Activated CD4-positive, alpha-beta T cell treated with anti-CD3 and anti-CD28 coated beads, Interleukin-2, amount 50 U/mL, for 1 hour (primary cell): ENCODE measurements around the gene EPS8.

ENCODE experiments used
- DNase-seq: peaks from one replicate; pipeline ENCODE4 v3.0.0-alpha.2; 2020

Gene EPS8

DNA sequence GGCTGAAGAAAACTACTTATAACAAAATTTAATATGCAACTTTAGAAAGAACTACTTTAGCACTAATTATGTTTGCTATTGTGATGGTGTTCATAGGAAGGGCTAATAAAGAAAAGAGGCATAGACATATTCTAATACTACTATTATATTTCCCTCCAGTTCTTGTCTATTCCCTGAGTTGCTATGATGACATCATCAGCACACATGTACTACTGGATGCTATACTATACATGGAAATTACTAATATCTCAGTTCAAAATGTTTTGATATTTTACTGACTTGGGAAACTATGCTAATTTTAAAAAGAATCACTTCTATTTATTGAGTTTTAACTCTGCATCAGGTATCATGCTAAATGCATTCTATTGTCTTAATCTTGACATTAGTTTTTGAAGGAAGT, 101.6 kb downstream of the EPS8 start:
- no peak for DNase-seq

DNA sequence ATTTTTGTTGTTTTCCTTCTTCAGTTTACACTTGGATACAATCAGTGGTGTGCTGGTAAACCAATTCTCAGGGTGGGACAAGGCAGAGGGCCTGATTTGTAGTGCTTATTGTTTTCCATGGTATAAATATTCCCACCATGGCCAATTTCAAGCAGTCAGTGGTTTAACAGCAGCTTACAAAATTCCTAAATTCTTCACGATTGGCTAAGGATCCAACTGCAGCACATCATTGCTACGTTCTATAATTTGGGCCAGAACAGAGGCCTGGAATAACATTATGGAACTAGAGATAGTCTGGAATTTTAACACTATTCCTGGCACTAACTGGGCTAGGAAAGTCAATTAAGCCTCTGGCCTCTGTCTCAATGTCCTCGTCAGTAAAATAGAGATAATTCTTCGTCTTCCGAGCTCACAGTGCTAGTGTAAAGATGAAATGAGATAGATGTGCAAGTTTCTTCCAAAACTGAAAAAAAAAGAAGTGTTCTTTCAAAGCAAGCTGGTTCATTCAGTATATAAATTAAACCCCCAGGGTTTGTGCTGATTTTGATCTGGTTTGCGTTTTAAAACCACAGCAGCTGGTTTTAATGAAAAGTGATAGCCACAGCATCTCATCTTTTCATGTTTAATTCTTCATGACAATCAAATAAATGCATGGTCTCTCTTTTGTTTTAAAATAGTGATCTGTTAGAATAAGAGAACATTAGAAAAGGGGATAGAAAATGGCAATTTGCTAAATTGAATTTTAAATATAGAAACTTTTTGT, 104.1 kb downstream of the EPS8 start:
- DNase-seq: no peak

DNA sequence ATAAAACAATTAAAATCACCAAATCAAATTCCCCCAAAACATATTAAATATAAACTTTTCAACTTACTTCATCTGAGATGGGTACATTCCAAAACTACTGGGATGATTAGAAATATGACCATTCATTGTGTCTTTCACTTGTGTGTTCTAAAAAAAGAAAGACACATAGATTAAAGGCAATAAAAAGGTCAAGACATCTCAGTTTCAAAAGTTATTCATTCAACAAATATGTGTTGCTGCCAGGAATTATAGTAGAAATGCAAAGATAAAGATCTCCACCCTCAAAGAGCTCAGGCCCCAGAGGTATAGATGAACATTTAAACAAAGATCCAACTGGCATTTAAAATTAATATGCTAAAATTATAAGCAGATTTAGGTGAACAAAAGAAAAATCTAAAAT, 106.4 kb downstream of the EPS8 start:
- DNase-seq: no peak

DNA sequence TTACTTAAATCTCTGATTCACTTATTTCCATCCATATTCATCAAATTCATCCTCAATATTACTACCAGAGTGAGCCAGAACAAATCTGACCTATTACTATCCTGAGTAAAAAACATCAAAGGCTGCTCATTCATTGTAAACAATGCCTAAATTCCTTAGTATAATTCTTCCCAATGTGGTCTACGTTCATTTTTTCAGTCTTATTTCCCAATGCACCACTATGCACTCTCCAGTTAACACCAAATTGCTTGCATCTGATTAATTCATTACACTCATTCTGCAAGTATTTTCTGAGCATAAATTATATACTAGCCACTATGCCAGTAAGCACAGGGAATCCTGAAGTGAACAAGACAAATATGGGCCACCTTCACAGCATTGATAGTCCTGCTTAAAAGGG, 110.0 kb downstream of the EPS8 start:
- DNase-seq: no peak

DNA sequence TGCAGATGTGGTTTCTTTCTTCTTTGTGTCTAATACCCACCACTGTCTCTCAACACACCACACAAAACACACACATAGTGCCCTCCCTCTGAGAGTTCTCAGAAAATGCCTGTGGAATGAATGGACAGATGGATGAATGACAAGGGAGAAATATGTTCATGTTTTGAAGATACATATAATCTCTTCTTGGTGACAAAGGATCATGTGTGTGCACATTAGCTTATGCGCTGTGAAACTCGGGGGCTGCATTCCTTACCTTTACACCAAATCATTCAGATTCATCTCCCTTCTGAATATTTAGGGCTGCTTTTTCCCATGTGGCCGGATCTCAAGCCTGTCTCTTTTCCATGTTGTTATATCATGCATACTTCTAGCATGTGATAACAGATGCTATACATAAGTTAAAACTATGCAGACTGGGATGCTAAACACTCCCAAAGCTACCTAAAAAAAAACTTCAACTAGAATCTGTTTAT, 111.4 kb downstream of the EPS8 start:
- DNase-seq: no peak

DNA sequence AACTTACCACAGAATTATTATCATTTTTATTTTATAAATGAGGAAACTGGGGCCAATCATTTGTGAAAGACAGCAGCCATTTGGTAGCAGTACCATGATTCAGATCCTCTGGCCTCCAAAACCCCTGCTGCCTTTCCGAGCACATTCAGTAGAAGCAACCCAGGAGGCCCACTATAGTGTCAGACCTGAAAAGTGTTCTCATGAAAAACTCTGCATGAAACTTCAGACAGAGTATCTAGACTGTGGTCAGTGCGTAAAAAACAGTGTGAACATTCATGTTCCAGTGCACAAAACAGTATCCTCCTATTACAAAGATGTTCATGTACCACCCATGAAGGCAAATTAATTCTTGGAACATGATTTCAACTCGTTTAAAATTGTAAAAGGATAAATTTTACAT, 112.0 kb downstream of the EPS8 start:
- no peak for DNase-seq

DNA sequence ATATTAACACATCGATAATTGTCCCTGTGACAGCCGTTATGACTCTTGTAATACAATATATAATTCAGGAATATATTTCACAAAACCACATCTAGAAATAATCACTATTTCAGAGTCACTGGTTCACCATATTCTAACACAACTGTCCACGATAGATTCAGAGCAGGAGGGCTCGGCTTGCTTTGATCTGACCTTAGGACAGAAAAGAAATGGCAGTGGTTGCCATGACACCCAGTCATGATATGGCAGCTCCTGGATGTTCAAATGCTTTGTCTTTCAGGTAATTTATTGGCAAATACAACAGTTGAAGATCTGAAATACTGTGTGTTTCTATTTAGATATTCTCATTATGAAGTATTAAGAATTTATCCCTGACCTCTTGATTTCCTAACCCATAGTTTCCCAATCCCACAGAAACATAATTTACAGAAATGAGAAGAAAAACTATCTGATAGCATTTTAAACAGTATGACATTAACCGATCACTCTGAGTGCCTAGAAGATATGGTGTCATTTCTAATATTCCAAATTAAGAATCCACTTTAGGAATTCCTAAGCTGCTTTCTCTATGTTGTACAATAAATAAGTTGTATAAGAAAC, 116.4 kb downstream of the EPS8 start:
- no peak for DNase-seq

DNA sequence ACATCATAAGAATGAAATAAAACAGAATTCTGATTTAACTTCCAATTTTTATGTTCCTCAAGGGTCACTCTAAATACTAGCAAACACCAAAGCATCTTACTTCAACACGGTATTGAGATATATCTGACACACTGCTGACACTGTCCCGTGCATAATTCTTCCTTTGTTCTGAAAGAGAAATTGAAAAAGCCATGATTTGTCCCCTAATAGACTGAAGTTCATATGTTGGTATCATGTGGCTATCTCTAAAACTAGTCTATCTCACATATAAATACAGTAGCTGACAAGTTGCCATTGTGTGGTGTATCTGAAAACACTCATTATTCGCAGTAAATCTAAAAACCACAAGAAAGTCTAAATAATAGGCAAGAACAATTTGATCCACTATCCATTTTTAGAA, 118.4 kb downstream of the EPS8 start:
- no peak for DNase-seq

DNA sequence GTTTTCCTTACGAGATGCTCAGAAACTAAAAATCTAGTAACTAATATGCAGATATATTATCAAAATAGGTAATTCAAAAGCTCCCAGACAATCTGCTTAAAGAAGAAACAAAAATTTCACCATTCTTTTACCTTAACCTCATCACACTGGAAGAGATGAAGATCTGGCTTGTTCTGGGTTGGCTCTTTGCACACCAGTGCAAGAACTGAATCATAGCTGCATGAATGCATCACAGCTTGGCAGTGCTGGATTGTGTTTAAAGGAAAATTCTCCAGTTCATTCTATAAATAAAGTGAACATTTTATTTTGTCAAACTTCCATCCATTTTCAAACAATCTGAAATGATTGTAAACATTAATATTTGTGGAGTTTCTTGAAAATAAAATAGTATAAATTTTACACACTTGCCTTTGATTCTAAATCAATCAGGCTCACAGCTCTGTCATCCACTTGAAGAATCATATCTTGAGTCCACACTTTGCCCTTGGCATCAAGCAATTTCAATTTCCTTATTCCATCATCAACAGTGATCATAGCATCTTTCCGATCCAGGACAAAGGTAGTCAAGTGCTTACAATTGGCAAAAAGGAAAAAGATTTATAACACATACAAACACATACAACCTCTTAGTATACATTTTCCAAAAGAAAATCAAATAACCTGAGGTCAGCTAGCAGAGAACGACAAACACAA, 119.8 kb downstream of the EPS8 start:
- DNase-seq: no peak

DNA sequence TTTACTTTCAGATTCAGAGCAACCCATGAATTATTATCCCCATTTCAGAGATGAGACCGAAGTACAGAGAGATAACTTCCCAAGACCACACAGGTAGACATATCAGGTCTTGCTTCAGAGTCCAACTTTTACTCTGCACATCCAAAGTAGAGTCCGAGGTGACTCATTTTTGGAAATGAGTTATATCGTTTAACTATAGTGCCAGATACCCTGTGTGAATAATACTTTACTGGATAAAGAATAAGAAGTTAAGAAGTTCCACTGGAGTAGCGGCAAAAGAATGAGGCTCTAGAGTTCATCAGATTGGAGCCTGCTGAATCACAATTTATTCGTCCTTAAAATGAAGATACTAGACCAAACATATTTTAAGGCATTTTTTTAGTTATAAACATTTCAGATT, 124.7 kb downstream of the EPS8 start:
- DNase-seq: no peak

DNA sequence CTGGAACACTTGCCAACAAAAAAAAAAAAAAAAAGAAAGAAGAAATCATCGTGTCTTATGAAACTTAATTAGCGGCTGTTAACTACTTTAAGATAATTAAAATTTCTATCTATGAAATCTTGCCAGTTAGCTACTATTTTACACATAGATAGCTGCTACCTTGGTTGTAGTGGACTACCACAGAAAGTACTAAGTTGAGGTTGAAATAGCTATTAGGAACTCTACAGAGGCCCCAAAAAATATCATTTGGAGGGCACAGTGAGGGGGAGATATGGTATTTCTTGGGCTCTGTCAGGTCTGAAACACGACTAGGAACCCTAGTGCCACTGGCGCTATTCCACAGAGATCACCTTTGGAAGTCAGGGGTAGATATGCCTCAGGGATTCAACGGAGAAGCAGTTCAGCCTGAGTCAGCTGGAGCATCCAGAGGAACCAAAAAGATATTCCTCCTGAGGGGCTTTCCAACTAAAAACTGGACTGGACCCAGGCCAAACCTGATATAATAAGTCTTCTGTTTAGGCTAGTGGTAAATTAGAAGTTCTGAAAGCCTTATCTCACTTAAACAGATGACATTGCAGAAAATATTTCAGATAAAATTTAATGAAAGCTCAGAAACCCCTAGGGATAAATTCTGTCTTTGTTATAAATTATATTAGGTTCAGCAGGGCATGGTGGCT, 126.1 kb downstream of the EPS8 start:
- no peak for DNase-seq

DNA sequence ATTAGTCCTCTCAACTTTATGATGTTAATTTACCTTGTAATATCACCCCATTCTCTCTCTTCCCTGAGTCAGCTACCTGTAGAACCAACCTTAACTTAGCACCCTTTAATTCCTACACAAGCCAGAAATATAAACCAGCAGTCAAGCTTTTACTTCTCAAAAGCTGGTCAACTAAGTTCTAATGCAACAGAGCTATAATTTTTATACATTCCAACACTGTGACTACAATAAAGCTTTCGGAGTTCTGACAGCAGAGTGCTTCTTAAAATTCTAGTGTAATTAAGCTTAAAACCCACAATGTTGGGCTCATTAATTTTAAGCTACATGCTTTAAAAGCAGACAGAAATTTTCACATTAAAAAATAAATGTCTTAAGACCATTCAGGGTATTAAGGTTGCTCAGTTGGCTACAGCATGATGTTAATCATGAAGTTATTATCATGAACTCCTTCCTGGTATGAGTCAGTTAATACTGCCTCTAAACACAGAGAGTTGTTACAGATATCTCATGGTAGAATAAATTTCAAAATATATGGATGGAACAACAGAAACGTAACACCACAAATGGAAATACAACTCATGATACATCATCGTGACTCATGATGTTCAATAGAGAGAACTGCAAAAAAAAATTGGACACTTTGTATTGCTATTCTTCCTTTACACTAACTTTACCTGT, 126.7 kb downstream of the EPS8 start:
- no peak for DNase-seq

DNA sequence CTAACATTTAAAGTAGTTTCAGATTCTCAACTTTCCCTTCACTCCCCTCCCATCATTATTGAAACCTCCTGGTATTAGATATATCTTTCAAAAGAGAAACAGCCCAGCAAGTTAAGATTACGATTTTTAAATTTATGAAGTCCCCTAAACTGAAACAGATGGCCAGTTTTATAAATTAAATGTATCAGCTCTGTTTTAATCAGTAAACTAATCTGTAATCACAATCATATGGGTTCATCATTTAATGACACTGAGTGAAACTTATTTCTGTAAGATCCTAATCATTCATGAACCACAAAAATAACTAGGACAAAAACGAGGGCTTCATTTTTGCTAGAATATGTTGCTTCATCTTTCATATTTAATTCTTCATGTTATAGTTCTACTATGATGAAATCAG, 137.8 kb downstream of the EPS8 start:
- DNase-seq: no peak

DNA sequence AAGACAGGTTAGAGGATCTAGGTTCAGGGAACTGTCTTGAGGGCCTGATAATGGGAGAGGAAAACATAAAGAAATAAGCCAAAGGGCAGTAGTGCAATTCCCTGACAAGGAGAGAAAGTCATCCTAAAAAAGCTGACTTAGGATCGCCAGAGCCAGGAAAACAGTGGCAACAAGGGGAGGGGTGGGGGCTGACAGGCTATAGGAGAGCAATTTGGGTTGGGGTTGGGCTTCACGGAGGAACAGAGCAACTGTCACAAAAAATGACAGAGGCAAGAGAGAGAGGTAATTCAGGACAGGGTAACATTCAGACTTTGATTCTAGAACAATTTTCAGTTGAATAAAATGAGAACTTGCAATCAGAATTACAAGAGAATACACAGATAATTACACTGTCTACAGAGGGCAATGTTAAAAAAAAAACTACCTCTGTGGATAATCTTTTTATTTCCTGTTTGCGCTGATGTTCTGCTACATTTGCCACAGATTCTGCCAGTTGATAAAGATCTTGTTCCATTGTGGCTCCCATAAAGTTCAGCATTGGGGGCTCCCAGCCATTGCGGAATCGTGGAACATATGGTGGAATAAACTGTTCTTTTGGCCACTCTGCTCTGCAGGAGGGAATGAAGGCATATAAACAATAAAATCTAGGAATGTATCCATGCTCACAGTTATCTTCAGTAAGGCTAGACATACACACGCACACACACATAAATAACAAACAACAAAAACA, 138.6 kb downstream of the EPS8 start:
- no peak for DNase-seq

DNA sequence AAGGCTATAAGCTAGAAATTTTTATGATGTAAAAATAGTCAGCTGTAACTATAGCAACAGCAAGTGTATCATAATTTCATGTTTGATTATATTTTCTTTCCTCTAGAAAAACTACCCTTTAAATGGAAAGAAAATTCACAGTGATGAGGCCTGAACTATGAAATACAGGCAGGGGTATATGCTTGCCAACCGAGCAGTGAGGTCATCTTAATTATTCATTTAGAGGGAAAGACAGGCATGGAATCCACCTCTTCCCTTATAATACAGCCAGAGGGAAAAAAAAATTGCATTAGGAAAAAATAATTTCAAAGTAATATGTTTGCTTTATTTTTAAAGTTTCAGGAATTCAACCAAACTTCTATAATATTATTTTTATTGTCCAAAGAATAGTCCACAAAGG, 139.8 kb downstream of the EPS8 start:
- DNase-seq: no peak

DNA sequence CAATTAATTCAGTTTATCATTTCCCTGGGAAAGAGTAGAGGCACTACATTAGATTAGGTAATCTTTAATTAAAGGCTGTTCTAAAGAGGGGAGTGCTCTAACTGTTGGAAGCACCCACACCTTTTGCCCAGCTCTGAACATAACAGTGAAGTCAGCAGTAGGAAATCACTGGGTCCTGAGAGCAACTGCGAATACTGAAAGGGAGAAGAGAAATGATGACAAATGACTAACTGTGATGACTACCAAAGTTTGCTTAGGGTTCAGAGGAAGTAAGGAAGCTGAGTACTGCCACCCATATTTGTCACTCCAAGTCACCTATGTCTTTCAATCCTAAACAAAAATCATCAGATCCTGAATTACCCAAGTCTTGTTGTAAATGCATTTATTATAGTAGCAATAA, 140.6 kb downstream of the EPS8 start:
- no peak for DNase-seq

DNA sequence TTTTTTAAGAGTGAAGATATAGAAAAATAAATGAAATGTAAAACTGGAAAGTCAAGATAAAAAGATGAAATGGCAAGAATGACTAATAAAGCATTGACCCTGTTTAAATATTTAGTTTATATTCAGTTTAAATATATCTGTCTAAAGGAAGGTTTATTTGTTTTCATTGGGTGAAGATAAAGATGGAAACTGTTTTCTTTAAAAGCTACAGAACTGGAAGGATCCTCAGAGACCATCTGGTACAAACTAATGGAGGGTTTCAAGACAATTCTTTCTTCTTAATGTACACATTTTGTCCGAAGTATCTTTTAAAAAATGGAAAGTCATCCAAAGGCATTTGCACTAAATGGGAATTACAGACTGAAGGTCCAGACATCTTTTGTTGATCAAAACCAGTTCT, 142.6 kb downstream of the EPS8 start:
- DNase-seq: no peak

DNA sequence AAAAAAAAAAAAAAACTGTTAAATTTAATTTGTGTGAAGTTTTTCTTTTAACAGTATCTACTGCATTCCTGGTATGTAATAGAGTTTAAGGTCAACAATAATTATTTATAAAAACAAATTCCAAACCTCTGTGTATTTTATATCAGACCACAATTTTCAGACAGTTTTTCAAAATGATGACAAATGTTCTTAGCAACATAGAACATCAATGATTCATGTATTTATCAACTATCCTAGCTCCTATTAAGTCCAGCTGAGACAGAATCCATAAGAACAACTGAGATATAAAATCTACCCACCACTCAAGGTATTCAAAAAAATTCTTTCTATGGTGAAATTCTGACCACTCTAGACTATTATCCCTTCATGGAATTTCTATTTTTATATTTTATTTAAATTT, 144.5 kb downstream of the EPS8 start:
- no peak for DNase-seq

DNA sequence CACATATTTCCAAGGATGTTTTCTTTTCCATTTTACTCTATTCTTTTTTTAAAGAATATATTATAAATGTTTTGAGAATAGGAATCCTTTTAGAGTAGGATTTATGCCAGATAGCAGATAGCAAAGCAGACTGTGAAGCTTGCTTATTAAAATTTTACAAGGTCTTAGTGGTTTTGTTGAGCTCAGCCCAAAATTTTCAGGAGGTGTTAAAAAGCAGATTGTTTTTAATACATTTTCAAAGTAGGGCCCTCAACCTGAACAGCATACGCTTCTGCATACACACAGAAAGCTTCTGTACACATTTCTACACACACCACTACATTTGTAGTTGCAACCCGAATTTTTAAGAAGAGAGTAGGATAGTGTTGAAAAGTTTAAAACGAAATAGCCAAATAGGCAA, 151.0 kb downstream of the EPS8 start:
- no peak for DNase-seq

DNA sequence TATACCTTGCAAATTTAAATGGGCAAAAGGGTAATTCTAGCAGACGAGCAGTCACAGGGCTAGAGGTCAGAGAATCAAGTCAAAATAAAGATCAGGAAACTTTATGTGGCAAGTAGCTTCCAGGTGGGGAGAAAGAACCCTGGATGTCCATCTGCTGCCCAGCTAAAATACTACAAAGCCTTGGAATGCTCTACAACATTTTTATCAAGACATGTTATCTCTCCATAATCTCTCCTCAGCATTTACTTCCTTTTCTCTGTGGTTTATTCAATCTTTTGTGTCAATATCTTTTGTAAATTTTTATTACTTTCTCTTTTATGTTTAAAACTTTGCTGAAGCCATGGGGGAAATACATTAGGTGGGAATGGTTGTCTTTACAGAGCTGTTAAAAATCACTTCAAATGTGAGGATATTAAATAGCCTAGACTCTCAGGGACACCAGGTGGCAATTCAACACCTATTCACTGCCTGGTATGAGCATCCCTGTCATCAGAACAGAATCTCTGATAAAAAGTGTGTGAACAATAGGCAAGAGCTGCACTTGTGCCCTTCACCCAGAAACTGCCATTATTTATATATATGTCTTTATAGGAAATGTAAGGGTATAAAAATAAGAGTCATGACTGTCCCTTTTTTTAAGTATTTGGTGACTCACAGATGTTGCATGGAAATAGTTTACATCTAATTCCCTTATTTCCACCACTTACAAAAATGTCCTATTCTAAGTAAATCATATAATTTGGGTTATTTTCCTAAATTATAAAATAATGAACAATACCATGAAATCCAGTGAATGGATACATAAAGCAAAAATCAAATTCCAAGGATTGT, 152.9 kb downstream of the EPS8 start:
- DNase-seq: no peak

DNA sequence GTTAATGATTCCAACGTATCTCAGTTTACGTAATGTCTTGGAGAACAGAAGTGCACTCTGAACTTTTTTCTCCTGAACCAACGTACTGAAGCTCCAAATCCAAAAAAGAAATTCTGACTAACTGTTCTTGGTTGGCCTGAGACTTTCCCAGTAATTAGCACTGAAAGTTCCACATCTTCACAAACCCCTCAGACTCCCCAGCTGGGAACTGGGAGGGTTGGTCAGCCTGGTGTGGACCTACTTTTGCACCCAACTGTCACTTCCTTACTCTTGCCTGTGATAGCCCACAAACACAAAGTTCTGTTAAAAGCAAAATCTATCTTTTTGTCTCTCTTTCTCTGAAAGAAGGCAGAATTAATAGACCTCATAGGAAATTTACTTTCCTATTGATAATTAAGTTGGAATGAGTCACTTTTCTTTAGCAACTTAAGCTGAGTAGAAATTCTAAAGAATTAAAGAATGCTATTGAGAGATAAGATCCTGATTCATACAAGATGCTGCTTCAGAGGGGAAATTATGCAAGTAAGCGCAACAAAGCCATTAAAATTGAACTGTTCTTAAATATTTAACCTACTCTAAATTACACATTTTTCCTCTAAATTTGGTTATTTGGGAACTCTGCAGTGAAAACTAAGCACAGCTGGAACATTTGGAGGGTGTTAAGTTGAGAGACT, 155.0 kb downstream of the EPS8 start:
- no peak for DNase-seq
